ENCODE data around the gene FXYD4.

The FXYD4 gene, protein sequence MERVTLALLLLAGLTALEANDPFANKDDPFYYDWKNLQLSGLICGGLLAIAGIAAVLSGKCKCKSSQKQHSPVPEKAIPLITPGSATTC

DNA sequence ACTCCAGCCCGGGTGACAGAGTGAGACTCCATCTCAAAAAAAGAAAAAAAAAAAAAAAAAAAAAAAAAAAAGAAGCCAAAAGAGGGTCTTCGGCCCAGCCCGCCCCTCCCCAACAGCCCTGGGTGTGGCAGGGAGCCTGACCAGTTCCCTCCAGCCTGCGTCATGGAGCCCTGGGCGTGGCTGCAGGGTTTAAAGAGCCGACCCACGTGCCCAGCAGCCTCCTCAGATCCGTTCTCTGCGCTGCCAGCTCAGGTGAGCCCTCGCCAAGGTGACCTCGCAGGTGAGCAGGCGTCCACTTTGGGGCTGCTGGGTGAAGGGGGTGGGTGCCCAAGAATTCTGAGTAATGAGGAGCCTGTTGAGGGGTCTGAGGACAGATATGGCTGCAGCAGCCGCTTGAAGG, at the start of gene FXYD4:
Gene FXYD4 (plus strand): TSS at position 219 of the 400 bp plus-strand sequence. CDS start 2,111 bp downstream, outside the sequence.
- no peak for DNase-seq (ENCODE audit: low read depth, low spot score)
- no peak within 1 kb of the TSS for H3K4me3 ChIP-seq (ENCODE audit: low read depth, low read length)
- TF ChIP-seq, protein P1, sequence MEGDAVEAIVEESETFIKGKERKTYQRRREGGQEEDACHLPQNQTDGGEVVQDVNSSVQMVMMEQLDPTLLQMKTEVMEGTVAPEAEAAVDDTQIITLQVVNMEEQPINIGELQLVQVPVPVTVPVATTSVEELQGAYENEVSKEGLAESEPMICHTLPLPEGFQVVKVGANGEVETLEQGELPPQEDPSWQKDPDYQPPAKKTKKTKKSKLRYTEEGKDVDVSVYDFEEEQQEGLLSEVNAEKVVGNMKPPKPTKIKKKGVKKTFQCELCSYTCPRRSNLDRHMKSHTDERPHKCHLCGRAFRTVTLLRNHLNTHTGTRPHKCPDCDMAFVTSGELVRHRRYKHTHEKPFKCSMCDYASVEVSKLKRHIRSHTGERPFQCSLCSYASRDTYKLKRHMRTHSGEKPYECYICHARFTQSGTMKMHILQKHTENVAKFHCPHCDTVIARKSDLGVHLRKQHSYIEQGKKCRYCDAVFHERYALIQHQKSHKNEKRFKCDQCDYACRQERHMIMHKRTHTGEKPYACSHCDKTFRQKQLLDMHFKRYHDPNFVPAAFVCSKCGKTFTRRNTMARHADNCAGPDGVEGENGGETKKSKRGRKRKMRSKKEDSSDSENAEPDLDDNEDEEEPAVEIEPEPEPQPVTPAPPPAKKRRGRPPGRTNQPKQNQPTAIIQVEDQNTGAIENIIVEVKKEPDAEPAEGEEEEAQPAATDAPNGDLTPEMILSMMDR (IDR thresholded peaks at IDR 0.05; ENCODE audit: insufficient read depth, low read length, missing control alignments): no peak
- POLR2A ChIA-PET: no interaction called here
- CTCF ChIA-PET: no interaction called here

DNA sequence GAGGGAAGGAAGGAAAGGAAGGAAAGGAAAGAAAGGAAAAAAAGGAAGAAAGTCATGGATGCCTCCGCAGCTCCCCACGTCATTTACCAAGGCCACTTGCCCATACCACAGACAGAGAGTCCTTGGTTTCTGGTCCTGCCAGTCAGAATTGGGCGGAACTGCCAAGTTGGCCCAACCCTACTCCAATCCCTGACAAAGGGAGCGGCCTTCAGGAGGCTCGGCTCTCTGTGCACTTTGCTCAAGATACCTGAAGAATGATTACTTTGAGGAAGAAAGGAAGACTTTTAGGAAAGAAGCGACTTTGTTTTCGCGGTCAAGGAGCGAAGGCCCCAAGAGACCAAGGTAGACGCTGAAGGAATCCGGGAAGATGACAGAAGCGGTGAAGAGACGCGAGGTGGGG, 49.1 kb upstream of the FXYD4 start:
- ChIA-PET POLR2A (no interaction called here), CTCF (interaction anchor here (1.1 kb wide), 1 partner anchor 30 kb away, joined by 3 read pairs; no protein-coding TSS in a partner anchor)

DNA sequence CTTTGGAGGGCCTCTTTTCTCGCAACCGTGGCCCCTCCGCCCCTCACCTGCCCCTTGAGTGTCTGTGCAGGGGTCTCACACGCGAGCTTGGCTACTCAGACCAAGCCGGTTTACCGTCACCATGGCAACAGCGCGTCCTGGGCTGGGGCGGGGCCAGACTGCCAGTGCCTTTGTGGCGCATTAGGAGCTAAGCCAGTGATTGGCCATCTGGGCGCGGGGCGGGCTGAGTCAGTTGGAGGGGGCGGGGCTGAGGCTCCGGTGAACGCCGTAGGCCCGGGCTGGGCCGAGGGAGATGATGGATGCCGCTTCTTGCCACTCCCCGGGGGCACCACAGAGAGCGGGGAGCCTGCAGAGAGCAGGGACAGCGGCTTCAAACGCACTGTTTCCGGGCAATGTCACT, 48.7 kb upstream of the FXYD4 start:
- TF ChIP-seq, protein P1 (IDR thresholded peaks at IDR 0.05; ENCODE audit: insufficient read depth, low read length, missing control alignments): no peak
- CTCF ChIA-PET: no interaction called here
- no peak overlapping the region for H3K4me3 ChIP-seq (ENCODE audit: low read depth, low read length)
- DNase-seq (ENCODE audit: low read depth, low spot score): no peak
- POLR2A ChIA-PET: no interaction called here

More for the DNA sequence above, 49.1 kb upstream of the FXYD4 start:
- no peak for DNase-seq (ENCODE audit: low read depth, low spot score)
- TF ChIP-seq, protein P1 (IDR thresholded peaks at IDR 0.05; ENCODE audit: insufficient read depth, low read length, missing control alignments): no peak
- H3K4me3 ChIP-seq (ENCODE audit: low read depth, low read length): no peak overlapping the region

DNA sequence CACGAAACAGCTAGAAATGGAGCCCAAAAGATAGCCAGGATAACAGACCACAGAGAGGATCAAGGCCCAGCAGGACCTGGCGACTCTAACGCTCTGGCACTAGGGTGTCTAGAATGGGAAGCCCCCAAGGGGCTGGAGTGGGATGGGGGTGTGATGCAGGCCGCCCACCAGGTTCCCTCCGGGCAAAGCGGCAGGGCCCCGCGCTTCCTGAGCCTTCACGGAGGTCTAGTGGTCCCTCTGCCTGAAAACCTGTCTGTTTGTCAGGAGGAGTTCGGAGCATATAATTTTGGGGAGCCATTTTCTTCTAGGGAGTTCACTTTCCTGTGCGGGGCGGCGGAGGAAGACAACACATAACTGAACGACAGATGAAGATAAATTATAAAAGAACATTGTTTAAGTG, 48.2 kb upstream of the FXYD4 start:
- POLR2A ChIA-PET: no interaction called here
- H3K4me3 ChIP-seq (ENCODE audit: low read depth, low read length): no peak overlapping the region
- CTCF ChIA-PET: no interaction called here
- TF ChIP-seq, protein P1 (IDR thresholded peaks at IDR 0.05; ENCODE audit: insufficient read depth, low read length, missing control alignments): no peak
- no peak for DNase-seq (ENCODE audit: low read depth, low spot score)

DNA sequence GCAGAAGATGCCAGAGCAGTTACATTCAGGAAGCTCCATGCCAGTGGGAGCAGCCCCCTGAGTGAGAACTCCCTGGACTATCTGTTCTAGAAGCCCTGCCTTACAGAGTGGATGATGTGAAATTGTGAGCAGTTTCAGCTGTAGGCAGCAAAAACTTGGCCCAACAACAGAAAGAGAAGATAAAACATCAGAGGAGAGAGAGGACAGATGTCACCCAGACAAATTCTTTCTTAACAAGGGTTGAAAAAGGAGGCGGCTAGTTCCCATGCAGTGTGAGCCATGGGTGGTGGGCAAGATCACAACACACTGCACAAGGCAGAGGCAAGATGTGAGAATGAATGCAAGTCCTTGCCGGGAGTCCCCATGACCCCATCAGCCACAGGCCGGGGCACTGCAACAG, 46.6 kb upstream of the FXYD4 start:
- DNase-seq (ENCODE audit: low read depth, low spot score): no peak
- ChIA-PET POLR2A (no interaction called here), CTCF (no interaction called here)
- TF ChIP-seq, protein P1 (IDR thresholded peaks at IDR 0.05; ENCODE audit: insufficient read depth, low read length, missing control alignments): no peak
- H3K4me3 ChIP-seq (ENCODE audit: low read depth, low read length): no peak overlapping the region

DNA sequence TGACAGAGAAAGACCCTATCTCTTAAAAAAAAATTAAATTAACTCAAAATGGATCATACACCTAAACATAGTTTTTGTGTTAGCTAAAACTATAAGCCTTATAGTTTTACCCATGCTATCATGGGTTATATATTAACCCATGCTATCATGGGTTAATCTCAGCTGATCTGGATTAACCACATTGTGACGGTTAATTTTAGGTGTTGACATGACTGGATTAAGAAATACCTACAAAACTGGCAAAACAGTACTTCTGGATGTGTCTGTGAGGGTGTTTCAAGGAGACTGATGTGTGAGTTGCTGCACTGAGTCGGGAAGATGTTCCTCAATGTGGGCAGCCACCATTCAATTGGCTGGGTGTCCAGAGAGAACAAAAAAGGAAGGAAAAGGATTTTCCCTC, 44.3 kb upstream of the FXYD4 start:
- DNase-seq (ENCODE audit: low read depth, low spot score): no peak
- no peak overlapping the region for H3K4me3 ChIP-seq (ENCODE audit: low read depth, low read length)
- CTCF ChIA-PET: interaction anchor here (1.3 kb wide), 1 partner anchor 71 kb away, joined by 3 read pairs; no protein-coding TSS in a partner anchor
- TF ChIP-seq, protein P1 (IDR thresholded peaks at IDR 0.05; ENCODE audit: insufficient read depth, low read length, missing control alignments): no peak
- POLR2A ChIA-PET: no interaction called here
